AG10803 (cell line): Measurements from ENCODE around the gene ATP2B2.
A peak's percentile ranks its signal among the peaks of the same experiment; 100 is the strongest.

Source experiments
- DNase-seq: peaks from one replicate; pipeline ENCODE4 v3.0.0; 2010; ENCODE audit warnings: low read depth
- H3K4me3 ChIP-seq: 2 replicates; pipeline ENCODE4 v1.5.1; 2011; ENCODE audit warnings: mild to moderate bottlenecking, low read length, control low read depth
- CTCF ChIP-seq: conservative IDR thresholded peaks from 2 replicates; pipeline ENCODE4 v1.5.1; 2011; ENCODE audit warnings: mild to moderate bottlenecking, low read length, control low read depth, inconsistent platforms

Gene ATP2B2

GRCh38 chr3:10312391-10312790 lies 193.0 kb downstream of the ATP2B2 start:
- H3K4me3 ChIP-seq: no peak overlapping the region
- DNase-seq: no peak
- no peak for TF ChIP-seq CTCF

GRCh38 chr3:10311710-10312109 lies 193.7 kb downstream of the ATP2B2 start:
- DNase-seq: no peak
- TF ChIP-seq CTCF: no peak
- no peak overlapping the region for H3K4me3 ChIP-seq

- peak; percentile 40 for DNase-seq
- no peak overlapping the region for H3K4me3 ChIP-seq
- no peak for TF ChIP-seq CTCF
Measured at GRCh38 chr3:10310578-10310977, 194.8 kb downstream of the ATP2B2 start.

GRCh38 chr3:10309736-10310135 lies 195.7 kb downstream of the ATP2B2 start:
- no peak overlapping the region for H3K4me3 ChIP-seq
- TF ChIP-seq CTCF: no peak
- DNase-seq: no peak

- H3K4me3 ChIP-seq: no peak overlapping the region
- no peak for DNase-seq
- no peak for TF ChIP-seq CTCF
Measured at GRCh38 chr3:10308678-10309077, 196.7 kb downstream of the ATP2B2 start.

- H3K4me3 ChIP-seq: no peak overlapping the region
- no peak for DNase-seq
- no peak for TF ChIP-seq CTCF
Measured at GRCh38 chr3:10306156-10306555, 199.2 kb downstream of the ATP2B2 start.

- no peak overlapping the region for H3K4me3 ChIP-seq
- no peak for TF ChIP-seq CTCF
- no peak for DNase-seq
Measured at GRCh38 chr3:10305331-10305902, 200.0 kb downstream of the ATP2B2 start.
